GM23248 (cell line): ENCODE measurements around the gene PPT1.

Experiments used
- EZH2 ChIP-seq: fragments of 200-600 bp; sonication (generic); IDR thresholded peaks from 2 replicates; pipeline ENCODE4 v1.6.1; 2018; ENCODE audit warnings: antibody characterized with exemption, mild to moderate bottlenecking; ENCODE audit not compliant: insufficient read depth, poor library complexity, severe bottlenecking
- EZH2phosphoT487 ChIP-seq: fragments of 200-600 bp; sonication (generic); IDR thresholded peaks from 2 replicates; pipeline ENCODE4 v1.6.1; 2018; ENCODE audit warnings: antibody characterized with exemption, moderate library complexity, mild to moderate bottlenecking, low read depth; ENCODE audit not compliant: insufficient read depth

DNA sequence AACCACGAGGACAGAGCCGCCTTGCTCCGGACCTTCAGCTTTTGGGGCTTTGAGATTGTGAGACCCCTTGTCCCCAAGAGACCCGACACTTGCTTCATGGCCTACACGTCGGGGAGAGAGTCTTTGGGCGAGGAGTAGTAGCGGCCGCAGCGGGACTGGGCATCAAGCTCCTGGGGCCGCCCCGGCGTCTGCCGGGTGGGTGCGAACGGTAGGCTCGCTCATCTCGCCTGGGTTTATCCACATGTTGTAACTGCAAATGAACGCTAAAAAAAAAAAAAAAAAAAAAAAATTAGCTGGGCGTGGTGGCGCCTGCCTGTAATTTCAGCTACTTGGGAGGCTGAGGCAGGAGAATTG, 36.2 kb upstream of the PPT1 start:
- TF ChIP-seq EZH2 (no peak), EZH2phosphoT487 (no peak)
